ENCODE data around the gene CLCN7.

DNA sequence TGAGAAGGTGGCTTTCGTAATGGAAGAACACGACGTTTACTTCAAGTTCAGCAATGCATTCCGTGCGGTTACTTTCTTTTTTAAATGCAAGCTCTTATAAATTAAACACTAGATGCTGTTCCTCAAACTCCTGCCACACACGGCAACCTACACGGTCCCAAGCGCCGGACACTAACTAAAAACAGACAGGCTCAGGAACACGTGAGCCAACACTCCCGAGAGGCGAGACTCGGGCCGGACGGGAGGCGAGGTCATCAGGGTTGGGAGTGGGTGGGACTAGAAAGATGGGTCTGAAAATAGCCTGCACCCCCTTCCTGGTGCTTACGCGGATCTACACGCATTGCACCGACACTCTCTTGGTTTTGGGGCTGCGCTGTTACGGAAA lies 6.4 kb downstream of the CLCN7 start:
- no peak for TF ChIP-seq USF1 (IDR thresholded peaks at IDR 0.05; ENCODE audit: borderline replicate concordance, low read depth)
- TF ChIP-seq, protein P1, sequence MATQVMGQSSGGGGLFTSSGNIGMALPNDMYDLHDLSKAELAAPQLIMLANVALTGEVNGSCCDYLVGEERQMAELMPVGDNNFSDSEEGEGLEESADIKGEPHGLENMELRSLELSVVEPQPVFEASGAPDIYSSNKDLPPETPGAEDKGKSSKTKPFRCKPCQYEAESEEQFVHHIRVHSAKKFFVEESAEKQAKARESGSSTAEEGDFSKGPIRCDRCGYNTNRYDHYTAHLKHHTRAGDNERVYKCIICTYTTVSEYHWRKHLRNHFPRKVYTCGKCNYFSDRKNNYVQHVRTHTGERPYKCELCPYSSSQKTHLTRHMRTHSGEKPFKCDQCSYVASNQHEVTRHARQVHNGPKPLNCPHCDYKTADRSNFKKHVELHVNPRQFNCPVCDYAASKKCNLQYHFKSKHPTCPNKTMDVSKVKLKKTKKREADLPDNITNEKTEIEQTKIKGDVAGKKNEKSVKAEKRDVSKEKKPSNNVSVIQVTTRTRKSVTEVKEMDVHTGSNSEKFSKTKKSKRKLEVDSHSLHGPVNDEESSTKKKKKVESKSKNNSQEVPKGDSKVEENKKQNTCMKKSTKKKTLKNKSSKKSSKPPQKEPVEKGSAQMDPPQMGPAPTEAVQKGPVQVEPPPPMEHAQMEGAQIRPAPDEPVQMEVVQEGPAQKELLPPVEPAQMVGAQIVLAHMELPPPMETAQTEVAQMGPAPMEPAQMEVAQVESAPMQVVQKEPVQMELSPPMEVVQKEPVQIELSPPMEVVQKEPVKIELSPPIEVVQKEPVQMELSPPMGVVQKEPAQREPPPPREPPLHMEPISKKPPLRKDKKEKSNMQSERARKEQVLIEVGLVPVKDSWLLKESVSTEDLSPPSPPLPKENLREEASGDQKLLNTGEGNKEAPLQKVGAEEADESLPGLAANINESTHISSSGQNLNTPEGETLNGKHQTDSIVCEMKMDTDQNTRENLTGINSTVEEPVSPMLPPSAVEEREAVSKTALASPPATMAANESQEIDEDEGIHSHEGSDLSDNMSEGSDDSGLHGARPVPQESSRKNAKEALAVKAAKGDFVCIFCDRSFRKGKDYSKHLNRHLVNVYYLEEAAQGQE (IDR thresholded peaks at IDR 0.05; ENCODE audit: low read depth, low read length) = no peak
- TF ChIP-seq, protein P2, sequence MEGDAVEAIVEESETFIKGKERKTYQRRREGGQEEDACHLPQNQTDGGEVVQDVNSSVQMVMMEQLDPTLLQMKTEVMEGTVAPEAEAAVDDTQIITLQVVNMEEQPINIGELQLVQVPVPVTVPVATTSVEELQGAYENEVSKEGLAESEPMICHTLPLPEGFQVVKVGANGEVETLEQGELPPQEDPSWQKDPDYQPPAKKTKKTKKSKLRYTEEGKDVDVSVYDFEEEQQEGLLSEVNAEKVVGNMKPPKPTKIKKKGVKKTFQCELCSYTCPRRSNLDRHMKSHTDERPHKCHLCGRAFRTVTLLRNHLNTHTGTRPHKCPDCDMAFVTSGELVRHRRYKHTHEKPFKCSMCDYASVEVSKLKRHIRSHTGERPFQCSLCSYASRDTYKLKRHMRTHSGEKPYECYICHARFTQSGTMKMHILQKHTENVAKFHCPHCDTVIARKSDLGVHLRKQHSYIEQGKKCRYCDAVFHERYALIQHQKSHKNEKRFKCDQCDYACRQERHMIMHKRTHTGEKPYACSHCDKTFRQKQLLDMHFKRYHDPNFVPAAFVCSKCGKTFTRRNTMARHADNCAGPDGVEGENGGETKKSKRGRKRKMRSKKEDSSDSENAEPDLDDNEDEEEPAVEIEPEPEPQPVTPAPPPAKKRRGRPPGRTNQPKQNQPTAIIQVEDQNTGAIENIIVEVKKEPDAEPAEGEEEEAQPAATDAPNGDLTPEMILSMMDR (IDR thresholded peaks at IDR 0.05) = no peak
- no peak for TF ChIP-seq POLR2AphosphoS5 (IDR thresholded peaks at IDR 0.05; ENCODE audit: low read depth, low read length)
- TF ChIP-seq EP300 (IDR thresholded peaks at IDR 0.05; ENCODE audit: borderline replicate concordance in 1 of 2, low read depth in 1 of 2, low read length in 1 of 2) = no peak
- no peak for TF ChIP-seq EZH2phosphoT487 (IDR thresholded peaks at IDR 0.05; ENCODE audit: borderline replicate concordance, low read depth)
- no peak for TF ChIP-seq RCOR1 (IDR thresholded peaks at IDR 0.05; ENCODE audit: low read length)

All from SK-N-SH (cell line).